Neuronal stem cell (in vitro differentiated cells): Measurements from ENCODE around the gene ARHGEF12.

Source experiments
- DNase-seq: peaks from one replicate; pipeline ENCODE4 v3.0.0-alpha.2; 2013; ENCODE audit warnings: low spot score
- H2AFZ ChIP-seq: one replicate; pipeline ENCODE4 v1.6.1; 2013; ENCODE audit warnings: mild to moderate bottlenecking, low read length, inconsistent platforms
- H2AK5ac ChIP-seq: 2 replicates; pipeline ENCODE4 v1.6.1; 2013; ENCODE audit warnings: low read depth, mild to moderate bottlenecking, inconsistent platforms, low read length, moderate library complexity, mixed read lengths
- H2BK120ac ChIP-seq: 2 replicates; pipeline ENCODE4 v1.6.1; 2013; ENCODE audit warnings: low read depth, mild to moderate bottlenecking, inconsistent platforms, low read length, moderate library complexity, mixed read lengths
- H2BK12ac ChIP-seq: one replicate; pipeline ENCODE4 v1.6.1; 2013; ENCODE audit warnings: low read length, inconsistent platforms
- H2BK15ac ChIP-seq: 2 replicates; pipeline ENCODE4 v1.6.1; 2013; ENCODE audit warnings: mild to moderate bottlenecking, low read length, inconsistent platforms, mixed read lengths
- H2BK5ac ChIP-seq: one replicate; pipeline ENCODE4 v1.6.1; 2013; ENCODE audit warnings: inconsistent platforms, mild to moderate bottlenecking, low read length, moderate library complexity
- H3K14ac ChIP-seq: one replicate; pipeline ENCODE4 v1.6.1; 2013; ENCODE audit warnings: low read length, inconsistent platforms
- H3K18ac ChIP-seq: 2 replicates; pipeline ENCODE4 v1.6.1; 2013; ENCODE audit warnings: low read length, inconsistent platforms
- H3K23ac ChIP-seq: 2 replicates; pipeline ENCODE4 v1.6.1; 2013; ENCODE audit warnings: low read depth, mild to moderate bottlenecking, mixed read lengths, low read length, inconsistent platforms; ENCODE audit not compliant: poor library complexity
- H3K27ac ChIP-seq: replicated peaks from 3 replicates; pipeline ENCODE4 v1.5.1; 2013; ENCODE audit warnings: low read length, inconsistent platforms
- H3K27me3 ChIP-seq, 3 experiments: 2 replicates each; pipeline ENCODE4 v1.6.1; 2013; ENCODE audit warnings: low read length in 3 of 3, mild to moderate bottlenecking in 2 of 3, inconsistent platforms in 1 of 3, low read depth in 1 of 3, mixed read lengths in 1 of 3, moderate library complexity in 1 of 3; ENCODE audit not compliant: control insufficient read depth in 3 of 3, insufficient read depth in 3 of 3
- H3K36me3 ChIP-seq, 2 donors: replicated peaks in 1 of 2; 2 replicates each; pipeline ENCODE4 v1.6.1; 2013; ENCODE audit warnings: low read length in 2 of 2; ENCODE audit not compliant: control insufficient read depth in 2 of 2, insufficient read depth in 2 of 2
- H3K4ac ChIP-seq: 2 replicates; pipeline ENCODE4 v1.6.1; 2013; ENCODE audit warnings: inconsistent platforms, mild to moderate bottlenecking, low read length, moderate library complexity
- H3K4me1 ChIP-seq, 2 donors: 1 replicate in 1 of 2; 2 replicates in 1 of 2; pipeline ENCODE4 v1.6.1; 2013; ENCODE audit warnings: low read length in 2 of 2, low read depth in 1 of 2; ENCODE audit not compliant: control insufficient read depth in 2 of 2, insufficient read depth in 1 of 2
- H3K4me2 ChIP-seq: one replicate; pipeline ENCODE4 v1.6.1; 2013; ENCODE audit warnings: mild to moderate bottlenecking, low read length, inconsistent platforms; ENCODE audit not compliant: insufficient read depth, poor library complexity, severe bottlenecking
- H3K4me3 ChIP-seq, 2 donors: 2 replicates each; pipeline ENCODE4 v1.5.1; 2013; ENCODE audit warnings: low read length in 2 of 2, mild to moderate bottlenecking in 2 of 2, inconsistent platforms in 1 of 2, moderate library complexity in 1 of 2
- H3K79me1 ChIP-seq: one replicate; pipeline ENCODE4 v1.6.1; 2013; ENCODE audit warnings: low read depth, mild to moderate bottlenecking, inconsistent platforms, low read length, moderate library complexity
- H3K9ac ChIP-seq: one replicate; pipeline ENCODE4 v1.6.1; 2013; ENCODE audit warnings: mild to moderate bottlenecking, low read depth, low read length, inconsistent platforms; ENCODE audit not compliant: poor library complexity
- H3K9me3 ChIP-seq, 2 donors: replicated peaks in 1 of 2; 2 replicates each; pipeline versions ENCODE3 to v1.6.1; 2013; ENCODE audit warnings: low read length in 2 of 2, mild to moderate bottlenecking in 2 of 2, inconsistent platforms in 1 of 2, low read depth in 1 of 2, mixed read lengths in 1 of 2, moderate library complexity in 1 of 2; ENCODE audit not compliant: control insufficient read depth in 2 of 2, insufficient read depth in 1 of 2
- H4K8ac ChIP-seq: one replicate; pipeline ENCODE4 v1.6.1; 2013; ENCODE audit warnings: low read depth, mild to moderate bottlenecking, inconsistent platforms, low read length, moderate library complexity
- H4K91ac ChIP-seq: one replicate; pipeline ENCODE4 v1.6.1; 2013; ENCODE audit warnings: low read length, low read depth, mild to moderate bottlenecking, inconsistent platforms; ENCODE audit not compliant: poor library complexity
- WGBS, 2 donors: extraction: QIAGEN DNeasy Blood & Tissue Kit; methylation state at CpG; one replicate each; pipeline ENCODE4 v1.1.7; 2013; ENCODE audit warnings: missing lambda C conversion rate in 2 of 2, mixed read lengths in 1 of 2; ENCODE audit not compliant: insufficient read length in 2 of 2, insufficient replicate concordance in 1 of 2; ENCODE audit errors: extremely low coverage in 2 of 2; 5-methylcytosine and 5-hydroxymethylcytosine counted together

ARHGEF12 gene

DNA sequence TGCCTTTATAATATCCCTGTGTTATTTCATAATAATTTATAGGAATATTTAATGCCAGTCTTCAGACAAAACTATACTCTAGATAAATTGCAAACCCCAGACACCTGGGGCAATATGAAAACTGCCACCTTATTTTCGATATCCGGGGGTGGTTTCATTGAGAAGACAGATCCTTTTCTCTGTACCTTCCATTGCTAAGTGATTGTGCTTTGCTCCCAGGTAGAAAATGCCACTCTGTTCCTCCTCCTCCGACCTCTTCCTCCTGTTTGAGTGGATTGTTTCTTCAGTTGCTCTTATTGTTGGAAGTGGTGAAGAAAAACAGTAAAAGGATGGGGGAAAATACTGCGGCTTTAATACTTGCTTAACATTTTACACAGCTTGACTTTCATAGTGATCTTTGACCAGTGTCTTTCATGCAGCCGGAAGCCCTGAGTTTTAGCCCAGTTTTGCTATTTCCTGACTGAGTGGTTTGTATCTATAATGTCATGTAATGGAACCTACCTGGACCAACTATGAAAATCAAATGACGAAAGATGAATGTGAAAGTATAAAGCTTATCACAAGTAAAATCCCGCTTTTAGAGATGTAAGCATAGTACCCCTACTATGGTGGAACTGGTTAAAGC is 169.7 kb downstream of the ARHGEF12 start:
- Histone ChIP-seq H3K4me1 (peaks cover 0 to 5% of the 10 kb centered on the region in 2 donors), H3K9ac (no peak overlapping the region), H3K14ac (no peak overlapping the region), H2BK120ac (no peak overlapping the region), H2BK12ac (no peak overlapping the region), H3K36me3 (no peaks in the 10 kb centered on the region), H4K91ac (no peak overlapping the region), H3K27ac (no peak overlapping the region), H3K4me3 (no peak overlapping the region), H3K4me2 (no peak overlapping the region), H3K4ac (no peak overlapping the region), H3K79me1 (no peaks in the 10 kb centered on the region), H2AK5ac (no peak overlapping the region), H3K18ac (no peak overlapping the region), H3K23ac (no peak overlapping the region), H3K27me3 (peaks cover 0 to 9% (median 4%) of the 10 kb centered on the region in 3 experiments), H2BK5ac (no peak overlapping the region), H4K8ac (no peak overlapping the region), H2AFZ (no peak overlapping the region), H2BK15ac (no peak overlapping the region), H3K9me3 (no peaks in the 10 kb centered on the region)
- no peak for DNase-seq
- no CpG with 5 or more reads among the region's 7 CpGs for WGBS, 2 donors

DNA sequence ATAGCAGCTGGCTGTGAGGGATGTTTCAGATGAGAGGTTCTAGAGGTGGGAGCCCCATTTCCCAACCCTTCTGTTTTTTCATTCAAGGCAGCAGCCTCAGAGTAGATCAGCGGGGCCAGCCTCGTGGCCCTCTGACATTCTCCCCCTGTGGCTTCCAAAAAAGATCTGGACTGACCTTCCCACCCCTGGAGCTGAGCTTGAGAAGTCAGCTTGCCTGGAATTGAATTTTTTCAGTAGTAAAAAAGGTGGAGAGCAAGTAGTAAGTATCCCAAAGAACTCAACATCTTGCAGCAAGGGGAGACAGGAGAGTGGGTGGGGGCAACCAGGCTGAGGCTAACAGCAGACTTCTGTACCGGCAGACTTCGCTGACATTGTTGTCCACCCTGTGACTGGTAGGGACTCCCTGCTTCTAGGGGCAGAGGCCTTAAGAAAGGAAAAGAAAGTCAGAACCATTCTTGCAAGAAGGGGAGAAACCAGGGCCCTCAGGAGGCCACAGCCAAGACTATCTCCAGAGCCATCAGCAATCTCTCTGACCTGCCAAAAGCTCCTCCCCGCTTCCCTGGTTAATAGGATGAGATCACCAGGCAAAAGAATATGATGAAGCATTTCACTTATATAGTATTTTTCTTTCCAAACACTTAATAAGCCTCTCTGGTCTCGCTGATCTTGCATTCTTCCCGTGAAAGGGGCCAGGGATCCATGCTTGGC is 173.3 kb downstream of the ARHGEF12 start:
- no peak overlapping the region for H3K18ac ChIP-seq
- H3K9me3 ChIP-seq: no peaks in the 10 kb centered on the region
- no peaks in the 10 kb centered on the region for H3K79me1 ChIP-seq
- no peak overlapping the region for H2BK15ac ChIP-seq
- no peak overlapping the region for H3K14ac ChIP-seq
- H3K23ac ChIP-seq: no peak overlapping the region
- H4K91ac ChIP-seq: no peak overlapping the region
- H2AK5ac ChIP-seq: no peak overlapping the region
- no peak overlapping the region for H3K4ac ChIP-seq
- no peak overlapping the region for H4K8ac ChIP-seq
- H2BK5ac ChIP-seq: no peak overlapping the region
- DNase-seq: no peak
- no peak overlapping the region for H2BK120ac ChIP-seq
- H3K4me2 ChIP-seq: no peak overlapping the region
- no peak overlapping the region for H3K27ac ChIP-seq
- H3K4me1 ChIP-seq: peaks cover 1 to 3% of the 10 kb centered on the region in 2 donors
- H3K9ac ChIP-seq: no peak overlapping the region
- no peak overlapping the region for H2AFZ ChIP-seq
- H2BK12ac ChIP-seq: no peak overlapping the region
- H3K4me3 ChIP-seq: no peak overlapping the region
- peaks cover 0 to 23% (median 14%) of the 10 kb centered on the region in 3 experiments for H3K27me3 ChIP-seq
- H3K36me3 ChIP-seq: no peaks in the 10 kb centered on the region
- no CpG with 5 or more reads among the region's 7 CpGs for WGBS, 2 donors

DNA sequence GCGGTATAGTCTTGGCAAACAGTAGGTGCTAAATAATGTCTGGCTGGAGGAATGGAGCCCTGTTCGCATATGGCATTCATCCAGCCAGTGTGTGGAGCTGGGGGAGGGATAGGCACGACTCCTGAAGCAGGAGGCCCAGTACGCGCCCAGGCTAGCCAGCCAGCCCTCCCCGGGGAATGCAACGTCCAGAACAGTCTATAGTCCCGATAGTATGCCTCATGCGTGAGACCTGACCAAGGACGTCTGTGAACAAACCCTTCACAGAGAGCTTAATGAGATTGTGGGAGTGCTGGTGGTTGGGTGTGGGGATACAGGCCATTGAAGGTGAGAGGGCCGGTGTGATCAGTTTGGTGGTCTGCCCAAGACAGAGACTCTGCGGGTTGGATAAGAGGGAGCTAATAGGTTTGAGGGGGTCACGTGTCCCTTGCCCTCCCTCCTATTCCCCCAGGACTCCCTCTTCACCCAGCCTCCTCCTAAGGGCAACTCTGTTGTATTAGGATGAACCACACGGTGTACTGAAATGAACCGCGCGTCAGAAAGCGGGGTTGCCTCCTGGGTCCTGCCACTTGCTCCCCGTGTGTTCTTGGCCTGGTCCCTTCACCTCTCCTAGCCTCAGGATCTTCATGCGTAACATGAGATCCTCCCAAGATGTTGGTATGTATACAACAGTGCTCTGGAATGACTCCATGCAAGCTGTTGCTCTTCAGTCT is 174.3 kb downstream of the ARHGEF12 start:
- H3K9ac ChIP-seq: no peak overlapping the region
- H3K4ac ChIP-seq: no peak overlapping the region
- H3K36me3 ChIP-seq: no peaks in the 10 kb centered on the region
- H2AFZ ChIP-seq: peak overlapping the region; percentile 87
- H3K27me3 ChIP-seq: peaks cover 0 to 34% (median 14%) of the 10 kb centered on the region in 3 experiments
- no peak overlapping the region for H3K4me2 ChIP-seq
- peaks cover 1 to 3% of the 10 kb centered on the region in 2 donors for H3K4me1 ChIP-seq
- no peak overlapping the region for H4K91ac ChIP-seq
- H2BK12ac ChIP-seq: no peak overlapping the region
- no peak overlapping the region for H2AK5ac ChIP-seq
- H3K4me3 ChIP-seq: peak overlapping the region in 1 of 2 donors; percentile 50
- no peak overlapping the region for H4K8ac ChIP-seq
- no peaks in the 10 kb centered on the region for H3K9me3 ChIP-seq
- no CpG with 5 or more reads among the region's 20 CpGs for WGBS, 2 donors
- H2BK15ac ChIP-seq: no peak overlapping the region
- H3K18ac ChIP-seq: no peak overlapping the region
- H3K27ac ChIP-seq: no peak overlapping the region
- H3K23ac ChIP-seq: no peak overlapping the region
- no peak overlapping the region for H2BK5ac ChIP-seq
- H3K79me1 ChIP-seq: no peaks in the 10 kb centered on the region
- H2BK120ac ChIP-seq: no peak overlapping the region
- DNase-seq: no peak
- no peak overlapping the region for H3K14ac ChIP-seq
